Mammary epithelial cell (primary cell): ENCODE measurements around the gene BEST3.

Experiments used
- EZH2 ChIP-seq: IDR thresholded peaks from 2 replicates; pipeline ENCODE4 v1.6.1; 2012; ENCODE audit warnings: low read length, inconsistent platforms, borderline replicate concordance
- TF ChIP-seq, protein P1 (sequence below), 2 donors: IDR thresholded peaks in 1 of 2; conservative IDR thresholded peaks in 1 of 2; 2 replicates each; pipeline ENCODE4 v1.5.1; 2011 to 2012; ENCODE audit warnings: inconsistent platforms in 2 of 2, low read length in 2 of 2, mild to moderate bottlenecking in 2 of 2, control low read depth in 1 of 2, low read depth in 1 of 2; ENCODE audit not compliant: insufficient read depth in 1 of 2; ENCODE audit errors: extremely low read depth in 1 of 2

- TF ChIP-seq, protein P1, sequence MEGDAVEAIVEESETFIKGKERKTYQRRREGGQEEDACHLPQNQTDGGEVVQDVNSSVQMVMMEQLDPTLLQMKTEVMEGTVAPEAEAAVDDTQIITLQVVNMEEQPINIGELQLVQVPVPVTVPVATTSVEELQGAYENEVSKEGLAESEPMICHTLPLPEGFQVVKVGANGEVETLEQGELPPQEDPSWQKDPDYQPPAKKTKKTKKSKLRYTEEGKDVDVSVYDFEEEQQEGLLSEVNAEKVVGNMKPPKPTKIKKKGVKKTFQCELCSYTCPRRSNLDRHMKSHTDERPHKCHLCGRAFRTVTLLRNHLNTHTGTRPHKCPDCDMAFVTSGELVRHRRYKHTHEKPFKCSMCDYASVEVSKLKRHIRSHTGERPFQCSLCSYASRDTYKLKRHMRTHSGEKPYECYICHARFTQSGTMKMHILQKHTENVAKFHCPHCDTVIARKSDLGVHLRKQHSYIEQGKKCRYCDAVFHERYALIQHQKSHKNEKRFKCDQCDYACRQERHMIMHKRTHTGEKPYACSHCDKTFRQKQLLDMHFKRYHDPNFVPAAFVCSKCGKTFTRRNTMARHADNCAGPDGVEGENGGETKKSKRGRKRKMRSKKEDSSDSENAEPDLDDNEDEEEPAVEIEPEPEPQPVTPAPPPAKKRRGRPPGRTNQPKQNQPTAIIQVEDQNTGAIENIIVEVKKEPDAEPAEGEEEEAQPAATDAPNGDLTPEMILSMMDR (conservative IDR thresholded peaks at IDR 0.05 in 1 of 2, IDR thresholded peaks at IDR 0.05 in 1 of 2; ENCODE audit: extremely low read depth in 1 of 2, insufficient read depth in 1 of 2, low read depth in 1 of 2, low read length in 2 of 2) = no peak
- no peak for TF ChIP-seq EZH2
Measured at GRCh38 chr12:69682110-69682755, 16.9 kb downstream of the BEST3 start.
